H1 (cell line): ENCODE results near the gene FJX1. TPM values are rescaled to one million over a fixed set of nuclear protein-coding genes. Genes with fewer than 3 reads are reported as not detected.

Source experiments
- CTCF ChIA-PET: fragments of 300-600 bp; sonication (Branson Sonifier 250); formaldehyde crosslinking; loops from one replicate; lab custom pipeline; 2021; ENCODE audit not compliant: partially characterized antibody; lab: Charles Lee
- POLR2A ChIA-PET: fragments of 300-600 bp; sonication (Branson Sonifier 250); formaldehyde crosslinking; loops from one replicate; lab custom pipeline; 2021; ENCODE audit warnings: inconsistent platforms; ENCODE audit not compliant: partially characterized antibody; lab: Charles Lee
- DNase-seq, 2 experiments: peaks; one replicate each; pipeline versions ENCODE4 v3.0.0 to v3.0.0-alpha.2; 2010 to 2022; ENCODE audit warnings: low spot score in 2 of 2, low read depth in 1 of 2, mixed read lengths in 1 of 2
- FAIRE-seq: peaks from 2 replicates; lab custom pipeline; 2011; peaks lifted over from hg19 to GRCh38; lab: Jason Lieb, UNC
- H2AFZ ChIP-seq: 2 replicates; pipeline ENCODE4 v1.8.1; 2012; ENCODE audit warnings: low read length, inconsistent platforms
- H2AK5ac ChIP-seq: 2 replicates; pipeline ENCODE4 v1.6.1; 2013; ENCODE audit warnings: low read depth, low read length
- H2BK120ac ChIP-seq: replicated peaks from 2 replicates; pipeline ENCODE3; 2013; ENCODE audit warnings: low read depth, low read length, inconsistent platforms
- H2BK12ac ChIP-seq: 2 replicates; pipeline ENCODE4 v1.6.1; 2013; ENCODE audit warnings: low read depth, low read length
- H2BK15ac ChIP-seq: 2 replicates; pipeline ENCODE4 v1.6.1; 2013; ENCODE audit warnings: low read length
- H2BK20ac ChIP-seq: 2 replicates; pipeline ENCODE4 v1.6.1; 2013; ENCODE audit warnings: low read length
- H2BK5ac ChIP-seq: 2 replicates; pipeline ENCODE4 v1.6.1; 2013; ENCODE audit warnings: low read depth, low read length
- H3K14ac ChIP-seq: 2 replicates; pipeline ENCODE4 v1.6.1; 2013; ENCODE audit warnings: inconsistent platforms; ENCODE audit not compliant: insufficient read length
- H3K18ac ChIP-seq: 2 replicates; pipeline ENCODE4 v1.6.1; 2013; ENCODE audit warnings: low read length; ENCODE audit errors: extremely low read depth
- H3K23ac ChIP-seq: 2 replicates; pipeline ENCODE4 v1.6.1; 2013; ENCODE audit warnings: inconsistent platforms; ENCODE audit not compliant: insufficient read length
- H3K23me2 ChIP-seq: 2 replicates; pipeline ENCODE4 v1.6.1; 2013; ENCODE audit warnings: low read depth, low read length
- H3K27ac ChIP-seq: 2 replicates; pipeline ENCODE4 v1.6.1; 2011; ENCODE audit warnings: low read depth, low read length, inconsistent platforms
- H3K27me3 ChIP-seq, 4 experiments: replicated peaks in 1 of 4; 1 replicate in 1 of 4; 2 replicates in 3 of 4; pipeline versions ENCODE4 v1.6.1 to v1.8.1; 2011 to 2013; ENCODE audit warnings: low read length in 3 of 4, mild to moderate bottlenecking in 3 of 4, inconsistent platforms in 2 of 4, mixed read lengths in 2 of 4, moderate library complexity in 1 of 4; ENCODE audit not compliant: control insufficient read depth in 3 of 4, insufficient read depth in 3 of 4; ENCODE audit errors: extremely low read depth in 1 of 4
- H3K36me3 ChIP-seq, 4 experiments: 2 replicates each; pipeline versions ENCODE4 v1.6.1 to v1.8.1; 2011 to 2013; ENCODE audit warnings: mild to moderate bottlenecking in 4 of 4, low read length in 3 of 4, moderate library complexity in 2 of 4, control low read depth in 1 of 4, inconsistent platforms in 1 of 4; ENCODE audit not compliant: insufficient read depth in 4 of 4, control insufficient read depth in 2 of 4
- H3K4ac ChIP-seq: replicated peaks from 2 replicates; pipeline ENCODE3; 2013; ENCODE audit warnings: low read length, low read depth, mixed read lengths, inconsistent platforms; ENCODE audit not compliant: insufficient read length
- H3K4me1 ChIP-seq, 4 experiments: replicated peaks in 1 of 4; 1 replicate in 1 of 4; 2 replicates in 3 of 4; pipeline versions ENCODE4 v1.6.1 to v1.8.1; 2011 to 2013; ENCODE audit warnings: low read length in 3 of 4, inconsistent platforms in 2 of 4, mixed read lengths in 1 of 4; ENCODE audit not compliant: insufficient read depth in 4 of 4, control insufficient read depth in 3 of 4
- H3K4me2 ChIP-seq, 2 experiments: 2 replicates each; pipeline versions ENCODE4 v1.6.1 to v1.8.1; 2011 to 2013; ENCODE audit warnings: low read depth in 2 of 2, low read length in 2 of 2, control low read depth in 1 of 2, inconsistent platforms in 1 of 2, mild to moderate bottlenecking in 1 of 2; ENCODE audit not compliant: insufficient read depth in 1 of 2
- H3K4me3 ChIP-seq, 4 experiments: fragments of 200-600, 300-600 bp in 1 of 4; sonication (generic), shearing (Covaris generic), sonication (Bioruptor Twin) in 1 of 4; 2 replicates each; pipeline versions ENCODE4 v1.5.1 to v1.8.1; 2011 to 2016; ENCODE audit warnings: low read length in 4 of 4, low read depth in 3 of 4, control low read depth in 2 of 4, inconsistent platforms in 2 of 4, mild to moderate bottlenecking in 2 of 4, mixed read lengths in 1 of 4, moderate library complexity in 1 of 4; ENCODE audit not compliant: insufficient read depth in 2 of 4; ENCODE audit errors: extremely low read depth in 1 of 4
- H3K56ac ChIP-seq: replicated peaks from 2 replicates; pipeline ENCODE3; 2013; ENCODE audit warnings: low read depth, mild to moderate bottlenecking, mixed read lengths, low read length, inconsistent platforms; ENCODE audit not compliant: insufficient read length
- H3K79me1 ChIP-seq: 2 replicates; pipeline ENCODE4 v1.6.1; 2013; ENCODE audit warnings: low read depth, low read length, control low read depth
- H3K79me2 ChIP-seq, 2 experiments: 2 replicates each; pipeline versions ENCODE4 v1.6.1 to v1.8.1; 2012 to 2013; ENCODE audit warnings: low read length in 2 of 2, mild to moderate bottlenecking in 2 of 2, inconsistent platforms in 1 of 2; ENCODE audit not compliant: insufficient read depth in 2 of 2, control insufficient read depth in 1 of 2
- H3K9ac ChIP-seq, 4 experiments: replicated peaks in 1 of 4; 1 replicate in 1 of 4; 2 replicates in 3 of 4; pipeline versions ENCODE4 v1.6.1 to v1.8.1; 2011 to 2013; ENCODE audit warnings: low read depth in 3 of 4, low read length in 3 of 4, control low read depth in 2 of 4, mild to moderate bottlenecking in 2 of 4, moderate library complexity in 2 of 4, inconsistent platforms in 1 of 4; ENCODE audit errors: extremely low read depth in 1 of 4
- H3K9me3 ChIP-seq, 2 experiments: 2 replicates each; pipeline versions ENCODE4 v1.6.1 to v1.8.1; 2012 to 2013; ENCODE audit warnings: mild to moderate bottlenecking in 2 of 2, moderate library complexity in 2 of 2, control low read depth in 1 of 2, inconsistent platforms in 1 of 2, low read depth in 1 of 2, low read length in 1 of 2, mixed read lengths in 1 of 2; ENCODE audit not compliant: insufficient read depth in 2 of 2
- H4K20me1 ChIP-seq, 2 experiments: replicated peaks in 1 of 2; 2 replicates each; pipeline versions ENCODE3 to v1.8.1; 2011 to 2013; ENCODE audit warnings: inconsistent platforms in 2 of 2, low read length in 2 of 2, mild to moderate bottlenecking in 1 of 2; ENCODE audit not compliant: insufficient read depth in 2 of 2, control insufficient read depth in 1 of 2
- H4K5ac ChIP-seq: 2 replicates; pipeline ENCODE4 v1.6.1; 2013; ENCODE audit warnings: low read length, low read depth, mixed read lengths, inconsistent platforms; ENCODE audit not compliant: insufficient read length
- H4K8ac ChIP-seq: 2 replicates; pipeline ENCODE4 v1.8.0; 2013; ENCODE audit warnings: mild to moderate bottlenecking, moderate library complexity, low read length, inconsistent platforms; ENCODE audit not compliant: insufficient read depth; ENCODE audit errors: extremely low read depth
- H4K91ac ChIP-seq: replicated peaks from 2 replicates; pipeline ENCODE3; 2013; ENCODE audit warnings: low read length, mixed read lengths, inconsistent platforms; ENCODE audit not compliant: insufficient read length
- ATF2 ChIP-seq: IDR thresholded peaks from 2 replicates; pipeline ENCODE4 v1.6.1; 2012; ENCODE audit warnings: low read length, inconsistent platforms
- EGR1 ChIP-seq: IDR thresholded peaks from 2 replicates; pipeline ENCODE4 v1.6.1; 2011; ENCODE audit warnings: low read depth, low read length, borderline replicate concordance
- EZH2 ChIP-seq: fragments of 200-600 bp; sonication (generic); IDR thresholded peaks from 2 replicates; pipeline ENCODE4 v1.7.1; 2012; ENCODE audit warnings: low read depth, mild to moderate bottlenecking, moderate library complexity, low read length, inconsistent platforms; ENCODE audit not compliant: severe bottlenecking
- FOSL1 ChIP-seq: IDR thresholded peaks from 2 replicates; pipeline ENCODE4 v1.6.1; 2011; ENCODE audit warnings: mild to moderate bottlenecking, low read depth, low read length, moderate library complexity; ENCODE audit not compliant: insufficient read depth
- GABPA ChIP-seq: IDR thresholded peaks from 2 replicates; pipeline ENCODE4 v1.6.1; 2011; ENCODE audit warnings: mild to moderate bottlenecking, low read length, moderate library complexity, borderline replicate concordance; ENCODE audit not compliant: insufficient read depth
- JUND ChIP-seq: IDR thresholded peaks from 2 replicates; pipeline ENCODE4 v1.6.1; 2011; ENCODE audit warnings: mild to moderate bottlenecking, improper control_type of control experiment, low read length
- KDM1A ChIP-seq: fragments of 200-600, 300-600 bp; sonication (generic); IDR thresholded peaks from 2 replicates; pipeline ENCODE4 v1.7.1; 2016; ENCODE audit warnings: mild to moderate bottlenecking, low read length, borderline replicate concordance
- KDM5A ChIP-seq: fragments of 200-600 bp; IDR thresholded peaks from 2 replicates; pipeline ENCODE4 v1.7.1; 2012; ENCODE audit warnings: mild to moderate bottlenecking, low read length, inconsistent platforms, mixed read lengths
- PHF8 ChIP-seq: fragments of 200-600 bp; sonication (generic); conservative IDR thresholded peaks from 2 replicates; pipeline ENCODE4 v1.7.1; 2012; ENCODE audit warnings: low read depth, mild to moderate bottlenecking, inconsistent platforms, low read length, moderate library complexity
- POLR2A ChIP-seq, 2 experiments: IDR thresholded peaks; 1 replicate in 1 of 2; 2 replicates in 1 of 2; pipeline ENCODE4 v1.6.1; 2011; ENCODE audit warnings: low read depth in 2 of 2, low read length in 2 of 2, mild to moderate bottlenecking in 2 of 2; ENCODE audit errors: control extremely low read depth in 1 of 2
- RXRA ChIP-seq: IDR thresholded peaks from 2 replicates; pipeline ENCODE4 v1.6.1; 2011; ENCODE audit warnings: low read depth, mild to moderate bottlenecking, low read length, moderate library complexity; ENCODE audit not compliant: insufficient read depth
- TAF7 ChIP-seq: optimal IDR thresholded peaks from 2 replicates; pipeline ENCODE3; 2011; ENCODE audit warnings: low read depth, mild to moderate bottlenecking, inconsistent platforms, low read length, moderate library complexity, borderline replicate concordance
- TCF12 ChIP-seq: IDR thresholded peaks from 2 replicates; pipeline ENCODE4 v1.6.1; 2011; ENCODE audit warnings: low read depth, mild to moderate bottlenecking, low read length
- WGBS, 2 experiments: shearing (Covaris generic) in 1 of 2; methylation state at CpG; one replicate each; pipeline versions ENCODE4 v1.1.6 to v1.1.7; 2013 to 2015; ENCODE audit warnings: low lambda C conversion rate in 2 of 2, mixed read lengths in 2 of 2, inconsistent platforms in 1 of 2, low coverage in 1 of 2, missing lambda C conversion rate in 1 of 2; ENCODE audit not compliant: insufficient replicate concordance in 2 of 2, insufficient coverage in 1 of 2, insufficient read length in 1 of 2; ENCODE audit errors: extremely low coverage in 1 of 2, missing lambda C conversion rate in 1 of 2; 5-methylcytosine and 5-hydroxymethylcytosine counted together
- polyA plus RNA-seq, 7 experiments: library from polyadenylated mRNA; depleted of rRNA in 3 of 7; stranded (reverse) in 5 of 7; unstranded in 2 of 7; fragments of >200 nt in 5 of 7; fragments of 200-250 nt in 2 of 7; gene quantifications; 1 replicate in 5 of 7; 2 replicates in 1 of 7; 4 replicates in 1 of 7; pipeline versions ENCODE4 v1.2.1 to v1.2.3, GENCODE V29; 2011 to 2013; ENCODE audit warnings: missing spikeins in 2 of 7, mixed read lengths in 2 of 7
- total RNA-seq: library from RNA; stranded (reverse); fragmentation: NEBNext Ultra II Directional; extraction: Animal tissue kit (Norgen Biotek cat#: 25700); gene quantifications from 2 replicates; pipeline ENCODE4 v1.2.1, GENCODE V29; 2021

Gene FJX1
- total and polyA plus RNA-seq, 2 of the 8 experiments (the other 6 are each of a cell fraction or from before 2014, with no cell fraction given), result 6.3 to 13.3 TPM

- Histone ChIP-seq H3K9me3 (no peaks in the 10 kb centered on the region), H3K4ac (no peak overlapping the region), H3K18ac (no peak overlapping the region), H4K8ac (no peak overlapping the region), H3K23ac (no peak overlapping the region), H2BK20ac (no peak overlapping the region), H3K79me1 (no peaks in the 10 kb centered on the region), H3K56ac (no peak overlapping the region), H4K20me1 (no peaks in the 10 kb centered on the region), H2BK120ac (no peak overlapping the region), H2BK12ac (no peak overlapping the region), H2AK5ac (no peak overlapping the region), H3K4me2 (no peak overlapping the region), H3K4me3 (no peak overlapping the region), H3K14ac (no peak overlapping the region), H3K23me2 (no peaks in the 10 kb centered on the region), H2BK5ac (no peak overlapping the region), H3K27ac (no peak overlapping the region), H3K9ac (no peak overlapping the region), H4K91ac (no peak overlapping the region), H2BK15ac (no peak overlapping the region), H3K4me1 (peaks cover 0 to 14% (median 5%) of the 10 kb centered on the region in 4 experiments; a peak in 5 of 7 replicates), H3K27me3 (peaks cover 0 to 3% (median 0%) of the 10 kb centered on the region in 4 experiments; a peak in 2 of 7 replicates), H2AFZ (no peak overlapping the region), H3K79me2 (no peaks in the 10 kb centered on the region), H4K5ac (no peak overlapping the region), H3K36me3 (no peaks in the 10 kb centered on the region)
- FAIRE-seq (no peak), DNase-seq (no peak)
- WGBS, 2 experiments, result 90% methylated on average over 7 of the region's 7 CpGs; no CpG with 5 or more reads in 1 of the 2 experiments
- POLR2A ChIA-PET, result no interaction called here
- CTCF ChIA-PET, result interaction anchor here (1.2 to 5.2 kb wide), 5 partner anchors 13 to 604 kb away, joined by 3 to 25 read pairs (median 4); no protein-coding TSS in a partner anchor
- no peak for TF ChIP-seq KDM1A
- no peak for TF ChIP-seq TCF12
- TF ChIP-seq JUND, result no peak
- no peak for TF ChIP-seq PHF8
- TF ChIP-seq EZH2, result no peak
- no peak for TF ChIP-seq ATF2
- TF ChIP-seq GABPA, result no peak
- TF ChIP-seq EGR1, result no peak
- TF ChIP-seq FOSL1, result no peak
- no peak for TF ChIP-seq KDM5A
- no peak for TF ChIP-seq TAF7
- no peak for TF ChIP-seq POLR2A (IDR thresholded peaks at IDR 0.05; ENCODE audit: control extremely low read depth in 1 of 2, low read depth in 2 of 2, low read length in 2 of 2)
- TF ChIP-seq RXRA, result no peak
Measured at GRCh38 chr11:35610631-35611030, 7.6 kb upstream of the FJX1 start.
